ENCODE data around the gene ARHGAP10. TPM values are rescaled to one million over a fixed set of nuclear protein-coding genes. Genes with fewer than 3 reads are reported as not detected.

ARHGAP10 gene
- total and polyA plus RNA-seq, 10 of the 15 experiments (the other 5 are each of a cell fraction or from before 2014, with no cell fraction given), result 1.3 to 25.8 (median 17.2) TPM

- TF ChIP-seq, protein P1, sequence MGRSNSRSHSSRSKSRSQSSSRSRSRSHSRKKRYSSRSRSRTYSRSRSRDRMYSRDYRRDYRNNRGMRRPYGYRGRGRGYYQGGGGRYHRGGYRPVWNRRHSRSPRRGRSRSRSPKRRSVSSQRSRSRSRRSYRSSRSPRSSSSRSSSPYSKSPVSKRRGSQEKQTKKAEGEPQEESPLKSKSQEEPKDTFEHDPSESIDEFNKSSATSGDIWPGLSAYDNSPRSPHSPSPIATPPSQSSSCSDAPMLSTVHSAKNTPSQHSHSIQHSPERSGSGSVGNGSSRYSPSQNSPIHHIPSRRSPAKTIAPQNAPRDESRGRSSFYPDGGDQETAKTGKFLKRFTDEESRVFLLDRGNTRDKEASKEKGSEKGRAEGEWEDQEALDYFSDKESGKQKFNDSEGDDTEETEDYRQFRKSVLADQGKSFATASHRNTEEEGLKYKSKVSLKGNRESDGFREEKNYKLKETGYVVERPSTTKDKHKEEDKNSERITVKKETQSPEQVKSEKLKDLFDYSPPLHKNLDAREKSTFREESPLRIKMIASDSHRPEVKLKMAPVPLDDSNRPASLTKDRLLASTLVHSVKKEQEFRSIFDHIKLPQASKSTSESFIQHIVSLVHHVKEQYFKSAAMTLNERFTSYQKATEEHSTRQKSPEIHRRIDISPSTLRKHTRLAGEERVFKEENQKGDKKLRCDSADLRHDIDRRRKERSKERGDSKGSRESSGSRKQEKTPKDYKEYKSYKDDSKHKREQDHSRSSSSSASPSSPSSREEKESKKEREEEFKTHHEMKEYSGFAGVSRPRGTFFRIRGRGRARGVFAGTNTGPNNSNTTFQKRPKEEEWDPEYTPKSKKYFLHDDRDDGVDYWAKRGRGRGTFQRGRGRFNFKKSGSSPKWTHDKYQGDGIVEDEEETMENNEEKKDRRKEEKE (IDR thresholded peaks at IDR 0.05), result no peak
- TF ChIP-seq ZNF217 (IDR thresholded peaks at IDR 0.05), result no peak
- TF ChIP-seq PAX8 (IDR thresholded peaks at IDR 0.05), result no peak
- no peak for TF ChIP-seq NKRF (conservative IDR thresholded peaks at IDR 0.05)
- TF ChIP-seq, protein P2, sequence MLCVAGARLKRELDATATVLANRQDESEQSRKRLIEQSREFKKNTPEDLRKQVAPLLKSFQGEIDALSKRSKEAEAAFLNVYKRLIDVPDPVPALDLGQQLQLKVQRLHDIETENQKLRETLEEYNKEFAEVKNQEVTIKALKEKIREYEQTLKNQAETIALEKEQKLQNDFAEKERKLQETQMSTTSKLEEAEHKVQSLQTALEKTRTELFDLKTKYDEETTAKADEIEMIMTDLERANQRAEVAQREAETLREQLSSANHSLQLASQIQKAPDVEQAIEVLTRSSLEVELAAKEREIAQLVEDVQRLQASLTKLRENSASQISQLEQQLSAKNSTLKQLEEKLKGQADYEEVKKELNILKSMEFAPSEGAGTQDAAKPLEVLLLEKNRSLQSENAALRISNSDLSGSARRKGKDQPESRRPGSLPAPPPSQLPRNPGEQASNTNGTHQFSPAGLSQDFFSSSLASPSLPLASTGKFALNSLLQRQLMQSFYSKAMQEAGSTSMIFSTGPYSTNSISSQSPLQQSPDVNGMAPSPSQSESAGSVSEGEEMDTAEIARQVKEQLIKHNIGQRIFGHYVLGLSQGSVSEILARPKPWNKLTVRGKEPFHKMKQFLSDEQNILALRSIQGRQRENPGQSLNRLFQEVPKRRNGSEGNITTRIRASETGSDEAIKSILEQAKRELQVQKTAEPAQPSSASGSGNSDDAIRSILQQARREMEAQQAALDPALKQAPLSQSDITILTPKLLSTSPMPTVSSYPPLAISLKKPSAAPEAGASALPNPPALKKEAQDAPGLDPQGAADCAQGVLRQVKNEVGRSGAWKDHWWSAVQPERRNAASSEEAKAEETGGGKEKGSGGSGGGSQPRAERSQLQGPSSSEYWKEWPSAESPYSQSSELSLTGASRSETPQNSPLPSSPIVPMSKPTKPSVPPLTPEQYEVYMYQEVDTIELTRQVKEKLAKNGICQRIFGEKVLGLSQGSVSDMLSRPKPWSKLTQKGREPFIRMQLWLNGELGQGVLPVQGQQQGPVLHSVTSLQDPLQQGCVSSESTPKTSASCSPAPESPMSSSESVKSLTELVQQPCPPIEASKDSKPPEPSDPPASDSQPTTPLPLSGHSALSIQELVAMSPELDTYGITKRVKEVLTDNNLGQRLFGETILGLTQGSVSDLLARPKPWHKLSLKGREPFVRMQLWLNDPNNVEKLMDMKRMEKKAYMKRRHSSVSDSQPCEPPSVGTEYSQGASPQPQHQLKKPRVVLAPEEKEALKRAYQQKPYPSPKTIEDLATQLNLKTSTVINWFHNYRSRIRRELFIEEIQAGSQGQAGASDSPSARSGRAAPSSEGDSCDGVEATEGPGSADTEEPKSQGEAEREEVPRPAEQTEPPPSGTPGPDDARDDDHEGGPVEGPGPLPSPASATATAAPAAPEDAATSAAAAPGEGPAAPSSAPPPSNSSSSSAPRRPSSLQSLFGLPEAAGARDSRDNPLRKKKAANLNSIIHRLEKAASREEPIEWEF (IDR thresholded peaks at IDR 0.05; ENCODE audit: insufficient replicate concordance, low read depth, low read length), result no peak
- no peak for TF ChIP-seq NRF1 (conservative IDR thresholded peaks at IDR 0.05; ENCODE audit: low read depth, low read length)
Observed at GRCh38 chr4:148072789-148073188, 340.9 kb downstream of the ARHGAP10 start (continued).

Measured in GM12878 (cell line).